Measurements from ENCODE around the gene SQSTM1. TPM values are rescaled to one million over a fixed set of nuclear protein-coding genes. Genes with fewer than 3 reads are reported as not detected.

Gene SQSTM1
- total and polyA plus RNA-seq, 2 of the 8 experiments (the other 6 are each of a cell fraction or from before 2014, with no cell fraction given) = 78.6 to 110 TPM

GRCh38 chr5:179885491-179886090, 64.9 kb downstream of the SQSTM1 start:
- Histone ChIP-seq H3K79me2 (ENCODE audit: control insufficient read depth in 1 of 2, insufficient read depth in 2 of 2, low read length in 2 of 2) (no peaks in the 10 kb centered on the region), H3K4ac (replicated peaks; ENCODE audit: insufficient read length, low read depth, low read length) (no peak overlapping the region), H3K4me3 (ENCODE audit: extremely low read depth in 1 of 4, insufficient read depth in 2 of 4, low read depth in 3 of 4, low read length in 4 of 4) (no peak overlapping the region), H4K91ac (replicated peaks; ENCODE audit: insufficient read length, low read length) (no peak overlapping the region), H3K14ac (ENCODE audit: insufficient read length) (no peak overlapping the region), H2BK5ac (ENCODE audit: low read depth, low read length) (no peak overlapping the region), H3K9ac (replicated peaks in 1 of 4; ENCODE audit: extremely low read depth in 1 of 4, low read depth in 3 of 4, low read length in 3 of 4) (no peak overlapping the region), H3K4me2 (ENCODE audit: insufficient read depth in 1 of 2, low read depth in 2 of 2, low read length in 2 of 2) (no peak overlapping the region), H4K8ac (ENCODE audit: extremely low read depth, insufficient read depth, low read length) (no peak overlapping the region), H2AFZ (ENCODE audit: low read length) (no peak overlapping the region), H4K5ac (ENCODE audit: insufficient read length, low read depth, low read length) (no peak overlapping the region), H3K56ac (replicated peaks; ENCODE audit: insufficient read length, low read depth, low read length) (no peak overlapping the region), H2BK15ac (ENCODE audit: low read length) (no peak overlapping the region), H3K4me1 (replicated peaks in 1 of 4; ENCODE audit: control insufficient read depth in 3 of 4, insufficient read depth in 4 of 4, low read length in 3 of 4) (no peaks in the 10 kb centered on the region), H3K27ac (ENCODE audit: low read depth, low read length) (no peak overlapping the region), H3K18ac (ENCODE audit: extremely low read depth, low read length) (no peak overlapping the region), H3K27me3 (replicated peaks in 1 of 4; ENCODE audit: control insufficient read depth in 3 of 4, extremely low read depth in 1 of 4, insufficient read depth in 3 of 4, low read length in 3 of 4) (no peaks in the 10 kb centered on the region), H4K20me1 (replicated peaks in 1 of 2; ENCODE audit: control insufficient read depth in 1 of 2, insufficient read depth in 2 of 2, low read length in 2 of 2) (no peaks in the 10 kb centered on the region), H2AK5ac (ENCODE audit: low read depth, low read length) (no peak overlapping the region), H3K79me1 (ENCODE audit: low read depth, low read length) (peaks cover 3% of the 10 kb centered on the region; the same call in 1 of the 2 replicates), H2BK20ac (ENCODE audit: low read length) (no peak overlapping the region), H3K9me3 (ENCODE audit: insufficient read depth in 2 of 2, low read depth in 1 of 2, low read length in 1 of 2) (peaks cover 8 to 16% of the 10 kb centered on the region in 2 experiments), H2BK120ac (replicated peaks; ENCODE audit: low read depth, low read length) (no peak overlapping the region), H3K23me2 (ENCODE audit: low read depth, low read length) (no peaks in the 10 kb centered on the region), H3K23ac (ENCODE audit: insufficient read length) (no peak overlapping the region), H2BK12ac (ENCODE audit: low read depth, low read length) (no peak overlapping the region), H3K36me3 (ENCODE audit: control insufficient read depth in 2 of 4, insufficient read depth in 4 of 4, low read length in 3 of 4) (peaks cover 11 to 40% (median 23%) of the 10 kb centered on the region in 4 experiments)
- 90% methylated on average over 13 of the region's 13 CpGs; no CpG with 5 or more reads in 1 of the 2 experiments for WGBS, 2 experiments (ENCODE audit: extremely low coverage in 1 of 2, insufficient coverage in 1 of 2, insufficient read length in 1 of 2, insufficient replicate concordance in 2 of 2, low coverage in 1 of 2, low lambda C conversion rate in 2 of 2, missing lambda C conversion rate in 1 of 2)
- no peak for DNase-seq (ENCODE audit: low read depth in 1 of 2, low spot score in 2 of 2)
- no peak for TF ChIP-seq EGR1 (IDR thresholded peaks at IDR 0.05; ENCODE audit: borderline replicate concordance, low read depth, low read length)
- no peak for TF ChIP-seq RXRA (IDR thresholded peaks at IDR 0.05; ENCODE audit: insufficient read depth, low read depth, low read length)
- TF ChIP-seq FOSL1 (IDR thresholded peaks at IDR 0.05; ENCODE audit: insufficient read depth, low read depth, low read length) = no peak
- no peak for TF ChIP-seq CHD1 (IDR thresholded peaks at IDR 0.05; ENCODE audit: low read depth, low read length)
- no peak for TF ChIP-seq SUZ12 (IDR thresholded peaks at IDR 0.05; ENCODE audit: low read length)
- TF ChIP-seq CHD2 (IDR thresholded peaks at IDR 0.05; ENCODE audit: low read length) = no peak
- TF ChIP-seq MAFK (IDR thresholded peaks at IDR 0.05; ENCODE audit: low read depth, low read length) = no peak
- no peak for TF ChIP-seq KDM4A (IDR thresholded peaks at IDR 0.05; ENCODE audit: low read depth, low read length, severe bottlenecking)
- TF ChIP-seq GABPA (IDR thresholded peaks at IDR 0.05; ENCODE audit: borderline replicate concordance, insufficient read depth, low read length) = no peak
- no peak for TF ChIP-seq CTBP2 (IDR thresholded peaks at IDR 0.05; ENCODE audit: borderline replicate concordance, insufficient read depth, insufficient read length, low read length)
- no peak for TF ChIP-seq CREB1 (IDR thresholded peaks at IDR 0.05)
- TF ChIP-seq YY1 (IDR thresholded peaks at IDR 0.05; ENCODE audit: low read depth, low read length) = no peak
- TF ChIP-seq SIN3A (conservative IDR thresholded peaks at IDR 0.05 in 1 of 2, IDR thresholded peaks at IDR 0.05 in 1 of 2; ENCODE audit: low read depth in 1 of 2, low read length in 2 of 2) = no peak
- FAIRE-seq = no peak
- ChIA-PET POLR2A (ENCODE audit: partially characterized antibody) (no interaction called here), CTCF (ENCODE audit: partially characterized antibody) (interaction anchor here (1.0 to 2.2 kb wide), 2 partner anchors 9 to 123 kb away, joined by 3 to 7 read pairs; no protein-coding TSS in a partner anchor)

All from H1 (cell line).